IPS-18a (cell line): ENCODE measurements around the gene HS3ST5.

Experiments used
- H3K27ac ChIP-seq: one replicate; pipeline ENCODE4 v1.5.1; 2013; ENCODE audit warnings: low read length
- H3K27me3 ChIP-seq: one replicate; pipeline ENCODE4 v1.6.1; 2013; ENCODE audit warnings: mild to moderate bottlenecking, low read length; ENCODE audit not compliant: control insufficient read depth, insufficient read depth
- H3K36me3 ChIP-seq: one replicate; pipeline ENCODE4 v1.6.1; 2013; ENCODE audit warnings: low read depth, low read length; ENCODE audit not compliant: control insufficient read depth
- H3K4me1 ChIP-seq: one replicate; pipeline ENCODE4 v1.6.1; 2013; ENCODE audit warnings: low read depth, low read length; ENCODE audit not compliant: control insufficient read depth
- H3K4me3 ChIP-seq: one replicate; pipeline ENCODE4 v1.5.1; 2013; ENCODE audit warnings: low read length
- H3K9ac ChIP-seq: one replicate; pipeline ENCODE4 v1.6.1; 2013; ENCODE audit warnings: mild to moderate bottlenecking, low read length, moderate library complexity
- H3K9me3 ChIP-seq: one replicate; pipeline ENCODE4 v1.6.1; 2013; ENCODE audit warnings: low read depth, low read length; ENCODE audit not compliant: control insufficient read depth

Gene HS3ST5

GRCh38 chr6:114179411-114179810 is 163.4 kb downstream of the HS3ST5 start:
- peaks cover 11% of the 10 kb centered on the region for H3K4me1 ChIP-seq

GRCh38 chr6:114176726-114177125 is 166.1 kb downstream of the HS3ST5 start:
- H3K9ac ChIP-seq: no peak overlapping the region
- H3K27me3 ChIP-seq: no peaks in the 10 kb centered on the region
- H3K4me3 ChIP-seq: no peak overlapping the region
- H3K4me1 ChIP-seq: peaks cover 20% of the 10 kb centered on the region
- H3K9me3 ChIP-seq: no peaks in the 10 kb centered on the region
- no peak overlapping the region for H3K27ac ChIP-seq
- no peaks in the 10 kb centered on the region for H3K36me3 ChIP-seq

More at GRCh38 chr6:114179411-114179810, 163.4 kb downstream of the HS3ST5 start:
- Histone ChIP-seq H3K36me3 (no peaks in the 10 kb centered on the region), H3K27ac (no peak overlapping the region), H3K9me3 (no peaks in the 10 kb centered on the region), H3K27me3 (no peaks in the 10 kb centered on the region), H3K9ac (no peak overlapping the region), H3K4me3 (no peak overlapping the region)

- H3K27me3 ChIP-seq: no peaks in the 10 kb centered on the region
- H3K27ac ChIP-seq: no peak overlapping the region
- peaks cover 20% of the 10 kb centered on the region for H3K4me1 ChIP-seq
- no peak overlapping the region for H3K9ac ChIP-seq
- no peaks in the 10 kb centered on the region for H3K9me3 ChIP-seq
- no peaks in the 10 kb centered on the region for H3K36me3 ChIP-seq
- no peak overlapping the region for H3K4me3 ChIP-seq
These were observed 170.1 kb downstream of the HS3ST5 start for GRCh38 chr6:114172576-114173260.

- Histone ChIP-seq H3K4me1 (peaks cover 14% of the 10 kb centered on the region), H3K36me3 (no peaks in the 10 kb centered on the region), H3K9ac (no peak overlapping the region), H3K9me3 (no peaks in the 10 kb centered on the region), H3K27me3 (no peaks in the 10 kb centered on the region), H3K4me3 (no peak overlapping the region), H3K27ac (no peak overlapping the region)
These were observed 171.3 kb downstream of the HS3ST5 start for GRCh38 chr6:114171473-114171872.

GRCh38 chr6:114170958-114171387 is 171.8 kb downstream of the HS3ST5 start:
- Histone ChIP-seq H3K27ac (no peak overlapping the region), H3K27me3 (no peaks in the 10 kb centered on the region), H3K4me1 (peaks cover 9% of the 10 kb centered on the region), H3K36me3 (no peaks in the 10 kb centered on the region), H3K9me3 (no peaks in the 10 kb centered on the region), H3K9ac (no peak overlapping the region), H3K4me3 (no peak overlapping the region)

- Histone ChIP-seq H3K27me3 (no peaks in the 10 kb centered on the region), H3K36me3 (no peaks in the 10 kb centered on the region), H3K9me3 (no peaks in the 10 kb centered on the region), H3K4me3 (no peak overlapping the region), H3K4me1 (peaks cover 9% of the 10 kb centered on the region), H3K9ac (no peak overlapping the region), H3K27ac (no peak overlapping the region)
These were observed 172.5 kb downstream of the HS3ST5 start for GRCh38 chr6:114170372-114170771.

- Histone ChIP-seq H3K27ac (no peak overlapping the region), H3K4me3 (no peak overlapping the region), H3K36me3 (no peaks in the 10 kb centered on the region), H3K27me3 (no peaks in the 10 kb centered on the region), H3K9ac (no peak overlapping the region), H3K4me1 (peaks cover 9% of the 10 kb centered on the region), H3K9me3 (no peaks in the 10 kb centered on the region)
These were observed 173.1 kb downstream of the HS3ST5 start for GRCh38 chr6:114169763-114170162.

GRCh38 chr6:114167583-114168576 is 174.9 kb downstream of the HS3ST5 start:
- Histone ChIP-seq H3K4me3 (no peak overlapping the region), H3K27me3 (no peaks in the 10 kb centered on the region), H3K4me1 (peaks cover 7% of the 10 kb centered on the region), H3K36me3 (no peaks in the 10 kb centered on the region), H3K27ac (no peak overlapping the region), H3K9me3 (no peaks in the 10 kb centered on the region), H3K9ac (no peak overlapping the region)

- Histone ChIP-seq H3K9me3 (no peaks in the 10 kb centered on the region), H3K4me1 (no peaks in the 10 kb centered on the region), H3K27ac (no peak overlapping the region), H3K27me3 (no peaks in the 10 kb centered on the region), H3K9ac (no peak overlapping the region), H3K36me3 (no peaks in the 10 kb centered on the region), H3K4me3 (no peak overlapping the region)
These were observed 178.6 kb downstream of the HS3ST5 start for GRCh38 chr6:114164207-114164606.

GRCh38 chr6:114162691-114163347 is 180.0 kb downstream of the HS3ST5 start:
- Histone ChIP-seq H3K36me3 (no peaks in the 10 kb centered on the region), H3K27me3 (no peaks in the 10 kb centered on the region), H3K9ac (no peak overlapping the region), H3K4me3 (no peak overlapping the region), H3K9me3 (no peaks in the 10 kb centered on the region), H3K4me1 (no peaks in the 10 kb centered on the region), H3K27ac (no peak overlapping the region)

GRCh38 chr6:114160881-114161280 is 181.9 kb downstream of the HS3ST5 start:
- H3K27me3 ChIP-seq: no peaks in the 10 kb centered on the region
- H3K36me3 ChIP-seq: no peaks in the 10 kb centered on the region
- no peak overlapping the region for H3K4me3 ChIP-seq
- H3K27ac ChIP-seq: no peak overlapping the region
- H3K4me1 ChIP-seq: no peaks in the 10 kb centered on the region
- no peaks in the 10 kb centered on the region for H3K9me3 ChIP-seq
- H3K9ac ChIP-seq: no peak overlapping the region
